ENCODE measurements around the gene SNCB.

The SNCB gene

DNA sequence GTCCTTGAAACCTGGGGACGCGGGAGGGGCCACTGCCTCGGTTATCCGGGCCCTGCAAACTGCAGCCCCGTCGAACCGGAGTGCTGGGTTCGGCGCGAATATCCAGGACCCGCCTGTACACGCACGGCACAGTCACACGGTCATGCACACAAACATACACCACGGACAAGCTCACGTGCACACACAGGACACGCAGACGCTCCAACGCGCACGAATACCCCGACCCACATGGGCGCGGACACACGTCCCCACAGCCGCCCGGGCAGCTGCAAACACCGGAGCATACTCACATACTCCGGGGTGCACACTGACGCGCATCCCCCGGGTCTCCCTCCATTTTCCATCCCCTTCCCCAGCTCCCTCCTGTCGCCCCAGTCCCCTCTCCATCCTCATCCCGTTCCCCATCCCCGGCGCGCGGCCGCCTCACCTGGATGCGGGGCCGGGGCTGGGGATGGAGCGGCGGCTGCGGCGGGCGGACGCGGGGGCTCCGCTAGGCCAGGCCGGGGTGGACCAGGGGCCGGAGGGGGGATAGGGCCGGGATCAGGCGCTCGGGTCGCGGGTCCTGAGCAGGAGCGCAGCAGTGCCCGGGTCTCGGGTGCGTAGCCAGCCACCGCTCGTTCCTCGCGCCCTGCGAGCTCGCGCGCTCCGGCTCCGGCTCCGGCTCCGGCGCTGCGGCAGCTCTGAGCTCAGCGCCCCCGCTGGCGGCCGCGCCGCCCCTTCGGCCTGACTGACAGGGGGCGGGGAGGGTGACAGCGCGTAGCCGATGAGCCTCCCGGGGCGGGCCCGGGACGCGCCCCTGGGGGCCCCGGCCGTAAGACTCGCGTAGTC, at the start of gene SNCB, which contains the start of gene EIF4E1B:
TSS of gene SNCB (minus strand) at position 682 of the 828 bp plus-strand sequence. CDS start 880 bp downstream, outside the sequence.
TSS of gene EIF4E1B (plus strand) at position 823 of the 828 bp plus-strand sequence. CDS start 12,113 bp downstream, outside the sequence.
- DNase-seq: peak; percentile 17

DNA sequence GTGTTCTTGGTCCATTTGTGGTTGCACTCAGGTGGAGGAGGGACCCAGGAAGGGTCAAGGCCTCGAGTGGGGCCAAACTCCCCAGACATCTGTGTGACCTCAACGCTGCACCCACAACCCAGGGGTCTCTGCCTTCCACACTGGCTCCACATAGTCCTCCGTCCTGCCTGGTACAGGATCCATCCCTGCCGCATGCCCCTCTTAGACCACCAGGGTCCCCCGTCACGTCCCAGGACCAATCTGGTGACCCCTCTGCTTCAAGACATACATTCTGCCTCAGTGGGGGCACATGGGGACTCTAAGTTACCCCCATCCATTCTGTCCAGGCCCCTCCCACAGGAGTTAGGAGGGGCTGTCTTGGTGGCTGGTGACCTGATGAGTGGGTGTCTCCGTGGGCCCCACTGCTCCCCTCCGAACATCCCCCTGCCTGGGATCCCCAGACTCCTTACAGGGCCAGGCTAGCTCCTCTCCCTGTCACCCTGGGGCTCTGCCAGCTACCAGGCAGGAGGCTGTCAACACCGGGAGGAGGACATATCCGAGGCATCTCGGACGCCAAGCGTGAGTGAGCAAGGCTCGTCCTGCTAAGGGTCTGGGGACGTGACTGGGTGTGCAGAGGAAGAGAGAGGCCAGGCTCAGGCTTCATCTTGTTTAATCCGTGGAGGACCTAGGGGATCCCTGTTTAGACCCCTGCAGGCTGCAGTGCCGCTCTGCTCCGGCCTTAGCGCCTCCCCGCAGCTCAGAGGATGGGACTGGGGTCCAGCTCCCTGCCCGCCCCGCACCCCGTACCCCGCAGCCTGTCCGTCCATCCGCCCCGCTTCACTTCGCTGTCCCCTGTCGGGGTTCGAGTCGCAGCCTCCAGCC, 49.3 kb upstream of the SNCB start:
- no peak for DNase-seq

- DNase-seq: no peak
These were observed 48.2 kb upstream of the SNCB start for GRCh38 chr5:176678584-176678983.

GRCh38 chr5:176677209-176677939, 47.0 kb upstream of the SNCB start:
- no peak for DNase-seq

DNA sequence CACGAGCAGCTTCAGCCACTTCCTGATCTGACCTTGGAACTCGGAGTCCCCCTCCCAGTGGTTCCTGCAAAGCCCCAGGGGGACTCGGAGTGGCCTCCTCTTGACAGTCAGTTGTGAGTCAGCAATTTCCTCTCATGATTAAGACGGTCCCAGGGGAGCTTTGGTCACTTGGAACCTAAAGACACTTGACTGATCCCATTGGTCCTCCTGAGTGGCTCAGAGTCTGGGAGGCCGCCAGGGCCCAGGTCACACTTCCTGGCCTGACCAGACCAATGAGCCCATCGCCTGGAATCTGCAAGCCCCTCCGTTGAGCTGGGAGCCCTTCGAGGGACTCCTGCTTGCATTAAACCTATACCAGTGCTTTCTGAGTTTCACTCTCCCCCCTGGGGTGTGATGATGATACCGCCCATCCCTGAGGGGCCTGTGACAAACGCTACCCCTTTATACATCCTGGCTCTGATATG, 46.1 kb upstream of the SNCB start:
- DNase-seq: peak; percentile 64

DNA sequence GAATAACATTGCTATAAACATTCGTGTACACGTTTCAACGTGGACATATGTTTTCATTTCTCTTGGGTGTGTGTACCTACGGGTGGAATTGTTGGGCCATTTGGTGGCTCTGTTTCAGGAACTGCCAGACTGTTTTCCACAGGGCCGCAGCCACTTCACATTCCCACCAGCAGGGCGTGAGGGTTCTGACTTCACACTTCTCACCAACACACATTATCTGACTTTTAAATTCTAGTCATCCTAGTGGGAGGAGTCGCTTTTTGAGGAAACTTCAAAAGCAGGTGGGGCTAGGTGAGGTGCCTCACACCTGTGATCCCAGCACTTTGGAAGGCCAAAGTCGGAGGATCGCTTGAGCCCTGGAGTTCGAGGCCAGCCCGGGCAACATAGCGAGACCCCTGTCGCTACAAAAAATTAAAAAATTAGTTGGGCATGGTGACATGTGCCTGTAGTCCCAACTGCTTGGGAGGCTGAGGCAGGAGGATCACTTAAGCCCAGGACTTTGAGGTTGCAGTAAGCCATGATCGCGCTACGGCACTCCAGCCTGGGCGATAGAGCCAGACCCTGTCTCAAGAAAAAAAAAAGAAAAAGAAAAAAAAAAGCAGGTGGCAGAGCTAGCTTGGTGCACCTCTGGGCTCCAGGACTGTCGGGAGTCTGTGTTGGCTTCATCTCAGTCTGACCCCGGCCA, 45.5 kb upstream of the SNCB start:
- no peak for DNase-seq

GRCh38 chr5:176674799-176675198, 44.5 kb upstream of the SNCB start:
- DNase-seq: no peak

DNA sequence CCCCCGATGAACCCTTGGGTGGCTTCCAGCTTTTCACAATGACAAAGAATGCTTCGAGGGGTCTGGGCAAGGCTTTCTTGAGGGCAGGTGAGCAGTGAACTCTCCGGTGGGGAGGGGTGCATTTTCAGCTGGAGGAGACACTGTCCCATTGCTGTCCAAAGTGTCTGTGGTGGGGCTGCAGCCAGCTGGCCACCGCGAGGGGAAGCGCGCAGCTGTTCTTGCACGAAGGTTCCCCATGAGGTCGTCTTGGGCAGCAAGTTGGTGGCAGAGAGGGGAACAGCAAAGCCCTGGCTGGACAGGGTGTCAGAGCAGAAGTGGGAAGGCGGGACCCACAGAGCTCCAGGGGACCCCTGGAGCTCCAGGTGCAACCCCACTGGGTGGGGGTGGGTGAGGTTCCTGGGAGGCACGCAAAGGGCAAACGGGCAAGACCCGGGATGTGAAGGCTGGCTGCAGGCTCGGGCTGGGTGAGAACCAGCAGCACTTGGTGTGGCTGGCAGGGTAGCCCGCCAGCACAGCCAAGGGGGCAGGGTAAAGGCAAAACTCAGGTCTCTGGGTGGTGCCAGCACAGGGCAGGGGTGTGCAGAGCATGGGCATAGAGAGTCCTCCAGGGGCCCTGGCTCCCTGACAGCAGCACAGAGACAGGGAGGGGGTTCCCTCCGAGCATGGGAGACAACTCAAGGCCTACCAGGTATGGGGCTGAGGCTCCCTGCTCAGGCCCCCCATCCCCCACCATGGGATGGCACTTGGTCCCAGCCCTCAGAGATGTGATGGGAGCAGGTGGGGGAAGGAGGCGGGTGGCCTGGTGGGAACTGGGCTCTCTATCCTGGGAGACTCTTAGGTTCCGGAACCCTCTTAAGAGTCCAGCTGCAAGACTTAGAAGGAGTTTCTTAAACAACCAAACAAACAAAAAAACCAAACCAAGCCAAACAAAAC, 43.6 kb upstream of the SNCB start:
- no peak for DNase-seq

GRCh38 chr5:176671890-176672747, 41.8 kb upstream of the SNCB start:
- no peak for DNase-seq

GRCh38 chr5:176671399-176671798, 41.1 kb upstream of the SNCB start:
- no peak for DNase-seq

DNA sequence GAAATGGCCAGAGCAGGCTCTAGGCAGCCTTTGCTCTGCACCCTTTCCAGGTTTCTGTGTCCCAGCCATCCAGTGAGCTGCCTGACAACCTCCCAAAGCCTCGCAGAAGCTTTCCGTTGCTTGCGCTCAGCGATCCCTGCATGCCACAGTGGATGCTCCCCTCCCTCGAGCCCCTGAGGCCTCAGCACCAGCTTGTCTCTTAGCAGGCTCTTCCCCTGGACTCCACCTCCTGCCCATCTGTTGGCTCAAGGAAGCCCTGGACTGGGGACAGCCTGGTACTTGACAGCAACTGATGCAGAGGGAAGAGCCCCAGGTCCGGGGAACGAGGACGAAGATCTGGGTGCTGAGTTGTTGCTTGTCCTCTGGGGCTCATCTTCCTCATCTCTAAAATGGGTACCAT, 40.1 kb upstream of the SNCB start:
- DNase-seq: no peak

DNA sequence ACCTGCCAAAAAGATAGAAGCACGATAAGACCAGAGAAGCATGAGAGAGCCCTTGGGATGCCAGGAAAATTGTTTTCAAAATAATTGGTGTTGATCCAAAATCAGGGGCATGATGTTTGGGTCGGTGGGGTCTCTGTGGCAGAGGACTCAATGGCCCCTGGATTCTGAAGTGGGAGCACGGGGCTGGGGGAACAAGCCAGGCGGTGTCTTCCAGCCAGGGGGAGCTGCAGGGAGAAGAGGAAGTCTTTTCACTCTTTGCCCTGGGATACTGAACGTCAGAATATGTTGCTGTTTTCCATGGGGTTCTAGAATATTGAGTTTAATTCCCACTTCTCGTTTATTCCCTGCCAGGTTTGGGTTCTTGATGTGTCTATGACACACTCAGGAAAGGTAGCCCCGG, 37.3 kb upstream of the SNCB start:
- no peak for DNase-seq

DNA sequence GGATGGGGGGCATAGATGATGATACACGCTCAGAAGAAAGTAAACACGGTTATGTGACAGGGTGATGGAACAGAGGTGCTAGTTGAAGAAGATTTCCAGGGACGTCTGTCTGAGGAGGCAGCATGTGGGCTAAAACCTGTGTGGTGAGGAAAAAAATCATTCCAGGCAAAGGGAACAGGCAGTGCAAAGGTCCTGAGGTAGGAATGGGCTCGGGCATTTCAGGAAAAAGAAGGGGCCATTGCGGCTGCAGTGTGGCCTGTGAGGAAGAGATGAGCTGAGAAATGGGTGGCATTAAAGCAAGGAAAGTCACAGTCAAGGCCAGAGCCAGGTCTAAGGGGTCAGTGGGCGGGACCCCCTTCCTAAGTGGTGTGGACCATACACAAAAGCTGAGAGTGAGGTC, 35.2 kb upstream of the SNCB start:
- DNase-seq: no peak

DNA sequence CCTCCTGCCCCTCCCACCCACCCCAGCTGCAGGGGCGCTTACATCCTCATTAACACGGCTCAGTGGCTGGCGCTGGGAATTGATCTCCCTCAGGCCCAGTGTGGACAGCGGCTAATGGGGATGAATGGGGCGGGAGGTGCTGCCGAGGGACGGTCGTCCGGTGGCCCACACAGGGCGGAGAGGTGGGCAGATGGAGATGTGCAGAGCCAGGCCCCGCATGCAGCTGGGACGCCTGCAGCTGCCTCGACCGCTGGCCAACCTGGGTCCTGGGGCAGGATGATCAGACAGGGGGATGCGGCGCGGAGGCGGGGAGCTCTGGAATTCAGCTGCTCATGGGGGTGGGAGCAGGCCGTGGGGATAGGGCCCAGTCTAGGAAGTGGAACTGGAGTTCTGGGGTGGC, 34.6 kb upstream of the SNCB start:
- DNase-seq: no peak

- DNase-seq: no peak
These were observed 34.1 kb upstream of the SNCB start for GRCh38 chr5:176664479-176664878.

GRCh38 chr5:176663566-176663965, 33.2 kb upstream of the SNCB start:
- no peak for DNase-seq

- no peak for DNase-seq
These were observed 32.3 kb upstream of the SNCB start for GRCh38 chr5:176662371-176663333.

GRCh38 chr5:176661676-176662075, 31.3 kb upstream of the SNCB start:
- DNase-seq: no peak
